T-helper 2 cell treated with Interferon-gamma antibody and Interleukin-4, amounts not matched to agents 5 μg/mL and 100 μg/mL, for 36 hours (primary cell): ENCODE results near the gene SLC47A2.

Experiments used
- DNase-seq: peaks from one replicate; pipeline ENCODE4 v3.0.0; 2021; ENCODE audit warnings: low spot score
- H3K27ac Mint-ChIP-seq: one replicate; pipeline ENCODE4 v1.8.0; 2021; ENCODE audit warnings: mild to moderate bottlenecking, mixed read lengths
- H3K27me3 Mint-ChIP-seq: one replicate; pipeline ENCODE4 v1.8.0; 2021; ENCODE audit warnings: low read depth, mixed read lengths
- H3K36me3 Mint-ChIP-seq: one replicate; pipeline ENCODE4 v1.8.0; 2021; ENCODE audit warnings: low read depth, mixed read lengths
- H3K4me1 Mint-ChIP-seq: one replicate; pipeline ENCODE4 v1.8.0; 2021; ENCODE audit warnings: low read depth, mixed read lengths
- H3K4me3 Mint-ChIP-seq: one replicate; pipeline ENCODE4 v1.8.0; 2022; ENCODE audit warnings: mild to moderate bottlenecking, moderate library complexity, mixed read lengths
- H3K9me3 Mint-ChIP-seq: one replicate; pipeline ENCODE4 v1.8.0; 2021; ENCODE audit warnings: mixed read lengths

SLC47A2 gene

DNA sequence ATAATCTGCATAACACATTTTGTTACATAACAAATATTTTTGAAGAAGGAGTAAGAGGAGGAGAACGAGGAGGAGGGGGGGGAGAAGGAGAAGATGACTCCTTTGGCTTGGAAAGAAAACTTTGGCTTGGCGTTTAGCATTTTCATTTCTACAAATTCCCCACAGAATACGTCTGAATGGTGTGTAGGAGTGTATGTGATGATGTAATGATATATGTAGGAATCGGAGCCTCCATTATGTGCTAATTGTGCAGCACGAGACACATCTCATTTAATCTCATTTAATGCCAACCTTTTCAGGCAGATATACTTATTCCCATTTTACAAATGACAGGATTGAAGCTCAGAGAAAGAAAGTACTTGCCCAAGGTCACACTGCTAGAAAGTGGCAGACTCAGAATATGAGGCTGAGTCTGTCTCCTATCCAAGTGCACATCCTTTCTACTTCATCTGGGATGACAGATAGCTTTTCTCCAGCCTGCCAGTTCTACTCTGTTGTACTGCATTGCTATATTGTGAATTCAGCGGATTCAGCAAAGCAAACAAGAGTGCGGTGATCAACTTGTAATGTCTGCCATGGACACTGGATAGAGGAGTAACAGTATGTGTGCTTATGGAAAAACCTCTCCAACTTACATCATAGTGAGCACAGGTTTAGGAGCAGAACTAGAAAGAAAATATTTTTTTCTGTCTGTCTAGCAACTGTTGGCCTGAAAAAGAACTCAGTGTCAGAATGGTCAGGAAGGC is 10.4 kb upstream of the SLC47A2 start:
- H3K4me1 Mint-ChIP-seq: peaks cover 3% of the 10 kb centered on the region
- no peak for DNase-seq
- no peaks in the 10 kb centered on the region for H3K9me3 Mint-ChIP-seq
- H3K27me3 Mint-ChIP-seq: peaks cover 6% of the 10 kb centered on the region
- H3K36me3 Mint-ChIP-seq: no peaks in the 10 kb centered on the region
- no peak overlapping the region for H3K27ac Mint-ChIP-seq
- no peak overlapping the region for H3K4me3 Mint-ChIP-seq

DNA sequence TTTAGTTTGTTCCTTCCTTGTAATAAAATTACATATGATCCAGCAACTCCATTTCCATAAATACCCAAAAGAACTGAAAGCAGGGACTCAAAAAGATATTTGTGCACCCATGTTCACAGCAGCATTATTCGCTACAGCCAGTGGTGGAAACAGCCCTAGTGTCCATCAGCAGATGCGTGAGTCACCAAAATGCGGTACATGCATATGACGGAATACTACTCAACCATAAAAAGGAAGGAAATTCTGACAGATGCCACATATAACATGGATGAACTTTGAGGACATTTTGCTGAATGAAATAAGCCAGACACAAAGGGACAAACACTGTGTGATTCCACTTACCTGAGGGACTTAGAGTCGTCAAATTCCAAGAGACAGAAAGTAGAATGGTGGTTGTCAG is 9.1 kb upstream of the SLC47A2 start:
- no peak overlapping the region for H3K27ac Mint-ChIP-seq
- peak overlapping the region; percentile 20 for H3K4me3 Mint-ChIP-seq
- H3K4me1 Mint-ChIP-seq: peaks cover 3% of the 10 kb centered on the region
- DNase-seq: no peak
- no peaks in the 10 kb centered on the region for H3K9me3 Mint-ChIP-seq
- peaks cover 6% of the 10 kb centered on the region for H3K27me3 Mint-ChIP-seq
- no peaks in the 10 kb centered on the region for H3K36me3 Mint-ChIP-seq

DNA sequence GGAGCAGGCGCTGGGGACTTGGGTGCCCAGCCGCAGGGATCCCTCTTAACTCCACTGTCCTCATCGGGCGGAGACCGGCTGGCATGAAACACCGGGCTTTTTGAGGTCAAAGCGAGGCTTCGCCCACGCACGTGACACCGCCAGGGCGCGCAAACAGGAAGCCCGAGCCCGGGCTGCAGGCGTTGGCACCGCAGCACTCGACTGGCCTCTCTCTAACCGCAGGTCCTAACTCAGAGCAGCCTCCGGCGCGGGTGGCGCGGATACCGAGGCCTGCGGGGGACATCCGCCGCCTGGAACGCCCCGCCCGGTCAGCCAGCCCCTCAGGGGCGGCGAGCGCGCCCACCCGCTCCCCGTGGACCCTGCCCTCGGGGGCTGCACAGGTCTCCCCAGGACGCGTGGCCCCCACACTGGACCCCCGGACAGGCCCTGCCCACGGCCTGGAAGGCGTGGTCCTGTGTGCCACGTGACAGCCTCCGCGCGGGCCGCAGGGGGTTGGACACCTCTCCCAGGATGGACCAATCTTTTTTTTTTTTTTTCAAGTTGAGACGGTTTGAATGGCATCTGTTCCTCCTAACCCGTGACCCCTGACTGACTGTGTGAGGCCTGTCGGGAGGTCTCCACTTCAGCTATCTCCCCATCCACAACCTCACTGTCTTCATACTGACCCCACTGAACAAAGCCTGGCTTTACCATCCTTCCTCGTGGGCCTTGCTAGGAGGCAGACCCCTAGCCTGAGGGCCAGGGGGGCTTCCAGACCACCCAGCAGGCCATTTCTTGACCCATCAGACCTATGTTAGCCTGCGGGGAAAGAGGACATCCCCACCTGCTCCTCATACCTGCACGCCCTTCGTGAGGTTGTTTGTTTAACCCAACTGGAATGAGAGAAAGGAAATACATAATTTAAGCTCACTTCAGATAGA is 8.4 kb upstream of the SLC47A2 start:
- no peaks in the 10 kb centered on the region for H3K36me3 Mint-ChIP-seq
- H3K27ac Mint-ChIP-seq: no peak overlapping the region
- H3K9me3 Mint-ChIP-seq: no peaks in the 10 kb centered on the region
- peaks cover 6% of the 10 kb centered on the region for H3K27me3 Mint-ChIP-seq
- H3K4me3 Mint-ChIP-seq: peak overlapping the region; percentile 20
- DNase-seq: peak; percentile 27
- H3K4me1 Mint-ChIP-seq: peaks cover 3% of the 10 kb centered on the region

DNA sequence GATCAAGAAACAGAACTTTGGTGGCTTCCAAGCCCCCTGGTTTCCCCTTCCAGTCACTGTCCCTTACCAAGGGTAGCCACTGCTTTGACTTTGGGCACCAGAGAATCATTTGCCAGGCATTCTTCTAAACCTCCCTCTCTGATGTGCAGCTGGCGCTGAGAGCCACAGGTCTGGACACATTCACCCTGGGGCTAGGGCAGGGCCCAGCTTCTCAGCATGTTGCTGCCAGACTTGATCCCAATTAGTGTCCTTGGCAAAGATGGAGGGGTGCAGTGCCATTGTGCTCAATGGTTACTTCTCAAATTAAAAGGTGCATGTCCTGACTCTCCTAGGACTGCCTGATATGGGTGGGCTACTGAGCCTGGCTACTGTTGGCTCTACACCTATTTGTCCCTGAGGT is 7.6 kb upstream of the SLC47A2 start:
- Mint-ChIP-seq H3K36me3 (no peaks in the 10 kb centered on the region), H3K9me3 (no peaks in the 10 kb centered on the region), H3K27me3 (peaks cover 6% of the 10 kb centered on the region), H3K27ac (no peak overlapping the region), H3K4me1 (peaks cover 3% of the 10 kb centered on the region), H3K4me3 (no peak overlapping the region)
- no peak for DNase-seq

DNA sequence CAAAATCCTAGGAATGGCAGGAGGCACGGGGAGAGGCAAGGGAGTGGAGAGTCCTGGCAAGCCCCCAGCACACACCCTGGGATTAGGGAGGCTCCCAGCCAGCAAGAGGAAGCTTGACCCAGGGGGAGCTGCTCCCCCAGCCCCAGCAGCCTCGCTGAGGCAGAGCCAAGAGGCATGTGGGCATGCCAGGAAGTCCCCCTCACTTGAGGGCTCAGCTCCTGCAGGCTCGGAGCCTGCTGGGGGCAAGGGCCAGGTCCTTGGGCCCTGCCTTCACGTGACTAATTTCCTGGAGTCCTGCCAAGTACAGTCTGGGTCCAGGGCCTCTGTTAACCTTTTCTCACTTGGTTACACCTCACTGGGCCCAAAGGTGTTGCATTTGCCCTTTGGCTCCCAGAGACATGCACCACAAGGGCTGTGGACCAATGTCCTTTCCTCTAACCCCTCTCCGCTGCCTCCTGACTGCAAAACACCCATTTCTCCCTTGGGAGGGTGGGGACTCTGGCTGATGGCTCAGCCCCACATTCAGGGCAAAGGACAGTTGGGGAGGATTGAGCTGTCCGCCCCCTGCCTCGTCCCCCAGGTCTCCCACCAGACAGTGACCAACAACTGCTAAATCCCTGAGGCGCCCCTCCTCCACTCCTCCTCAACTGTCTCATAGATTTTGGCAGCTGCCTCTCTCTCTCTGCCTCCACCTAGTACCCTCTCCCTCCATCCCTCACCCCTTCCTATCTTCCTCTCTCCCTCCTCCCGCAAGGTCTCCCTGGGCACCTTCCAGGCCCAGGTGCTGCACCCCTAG is 4.4 kb upstream of the SLC47A2 start:
- Mint-ChIP-seq H3K4me3 (no peak overlapping the region), H3K36me3 (no peaks in the 10 kb centered on the region), H3K27me3 (peaks cover 6% of the 10 kb centered on the region), H3K9me3 (no peaks in the 10 kb centered on the region), H3K4me1 (peaks cover 3% of the 10 kb centered on the region), H3K27ac (no peak overlapping the region)
- no peak for DNase-seq

DNA sequence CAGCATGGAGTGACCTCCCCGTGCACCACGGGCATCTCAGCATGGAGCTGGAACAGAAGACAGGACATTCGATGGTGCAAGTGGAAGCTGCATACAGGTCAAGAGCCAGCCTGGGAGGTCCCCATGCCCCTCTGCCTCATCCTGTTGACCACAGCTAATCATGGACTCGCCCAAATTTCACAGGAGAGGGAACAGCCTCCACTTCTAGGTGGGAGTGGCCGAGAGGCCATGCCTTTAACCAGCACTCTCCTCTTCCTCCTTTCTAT is 3.8 kb upstream of the SLC47A2 start:
- no peak for DNase-seq
- Mint-ChIP-seq H3K4me3 (no peak overlapping the region), H3K4me1 (peaks cover 3% of the 10 kb centered on the region), H3K27ac (no peak overlapping the region), H3K36me3 (no peaks in the 10 kb centered on the region), H3K27me3 (peaks cover 3% of the 10 kb centered on the region), H3K9me3 (no peaks in the 10 kb centered on the region)

DNA sequence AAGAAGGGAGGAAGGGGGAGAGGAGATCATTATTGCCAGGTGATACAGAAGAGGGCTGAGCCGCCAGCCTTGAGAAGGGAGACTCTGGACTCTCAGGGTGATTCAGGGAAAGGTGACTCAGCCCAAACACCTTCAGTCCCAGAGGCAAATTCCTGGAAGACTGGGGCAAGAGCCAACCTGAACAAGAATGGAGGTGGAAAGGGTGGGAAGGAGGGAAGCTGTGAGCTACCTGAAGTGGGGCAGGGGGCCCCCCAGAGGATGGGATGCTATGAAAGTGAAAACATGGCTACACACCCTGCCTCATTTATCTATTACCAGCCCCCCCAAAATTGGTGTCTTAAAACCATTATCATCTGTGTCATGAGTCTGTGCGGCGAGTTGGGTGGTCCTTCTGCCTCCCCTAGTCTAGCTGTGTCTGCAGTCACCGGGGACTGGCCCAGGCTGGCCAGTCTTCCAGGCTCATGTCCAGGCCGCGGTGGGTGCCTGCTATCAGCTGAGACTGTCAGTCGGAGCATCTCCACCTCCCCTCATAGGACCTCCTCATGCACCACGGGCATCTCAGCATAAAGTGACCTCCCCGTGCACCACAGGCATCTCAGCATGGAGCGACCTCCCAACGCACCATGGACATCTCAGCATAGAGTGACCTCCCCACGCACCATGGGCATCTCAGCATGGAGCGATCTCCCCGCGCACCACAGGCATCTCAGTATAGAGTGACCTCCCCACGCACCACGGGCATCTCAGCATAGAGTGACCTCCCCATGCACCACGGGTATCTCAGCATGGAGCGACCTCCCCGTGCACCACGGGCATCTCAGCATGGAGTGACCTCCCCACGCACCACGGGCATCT is 3.2 kb upstream of the SLC47A2 start:
- Mint-ChIP-seq H3K27me3 (no peaks in the 10 kb centered on the region), H3K36me3 (no peaks in the 10 kb centered on the region), H3K27ac (no peak overlapping the region), H3K4me1 (no peaks in the 10 kb centered on the region), H3K4me3 (no peak overlapping the region), H3K9me3 (no peaks in the 10 kb centered on the region)
- DNase-seq: no peak

DNA sequence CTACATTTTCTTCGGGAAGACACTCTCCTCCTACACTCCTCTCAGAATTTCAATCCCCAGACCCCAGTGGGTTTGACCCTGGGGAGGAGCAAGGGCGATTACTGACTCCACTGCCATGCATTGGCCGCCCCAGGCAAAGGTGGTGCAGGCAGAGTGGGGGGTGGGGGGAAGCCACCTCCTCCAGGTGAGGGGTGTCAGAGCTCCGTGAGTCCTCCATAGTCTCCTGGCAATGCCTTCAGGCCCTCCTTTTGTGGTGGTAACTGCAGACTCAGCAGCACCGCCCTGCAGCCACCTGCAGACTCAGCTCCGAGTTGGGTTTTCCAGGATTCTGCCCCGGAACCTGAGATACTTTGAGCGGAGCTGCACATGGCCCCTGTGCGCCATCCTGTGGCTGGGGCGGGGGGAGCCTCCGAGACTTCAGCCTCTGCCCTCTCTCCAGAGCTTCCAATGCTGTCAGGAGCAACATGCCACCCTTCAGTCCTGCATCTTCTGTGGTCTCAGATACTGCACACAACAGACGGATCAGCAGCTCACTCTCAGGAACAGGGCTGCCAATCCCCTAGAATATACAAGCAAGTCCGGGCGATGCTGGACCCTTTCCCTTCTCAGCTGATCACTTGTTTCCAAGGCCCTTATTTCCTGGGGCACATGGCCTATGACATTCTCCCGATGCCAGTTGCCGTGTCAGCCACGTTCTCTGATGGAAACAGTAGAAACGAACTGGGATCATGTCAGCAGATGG is 2.4 kb upstream of the SLC47A2 start:
- no peak overlapping the region for H3K27ac Mint-ChIP-seq

DNA sequence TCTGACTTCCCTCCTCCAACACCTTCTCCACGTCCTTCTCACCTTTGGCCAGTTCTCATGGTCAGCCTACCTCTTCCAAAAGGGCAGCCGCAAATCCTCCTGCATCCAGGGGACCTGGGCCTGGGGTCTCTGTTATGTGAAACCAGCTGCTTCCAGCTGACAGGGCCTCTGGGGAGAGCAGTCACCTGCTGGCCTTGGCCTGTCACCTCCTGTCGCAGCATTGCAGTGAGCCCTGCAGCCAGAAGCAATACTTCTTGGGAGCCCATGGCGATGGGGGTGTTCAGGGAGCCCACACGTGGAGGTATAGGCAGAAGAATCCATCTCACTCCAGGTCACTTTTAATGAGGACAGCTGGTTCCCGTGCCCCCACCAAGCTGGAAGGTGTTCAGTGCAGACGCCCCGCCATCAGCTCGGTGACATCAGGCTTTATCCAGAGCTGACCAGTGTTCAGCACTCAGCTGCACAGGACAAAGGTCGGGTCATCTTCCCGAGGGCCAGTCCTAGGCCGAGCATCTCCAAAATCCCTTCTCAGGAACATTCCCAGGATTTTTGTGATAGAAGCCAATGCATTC is 1.7 kb upstream of the SLC47A2 start:
- H3K27me3 Mint-ChIP-seq: no peaks in the 10 kb centered on the region
- H3K4me3 Mint-ChIP-seq: no peak overlapping the region
- no peaks in the 10 kb centered on the region for H3K36me3 Mint-ChIP-seq
- H3K9me3 Mint-ChIP-seq: no peaks in the 10 kb centered on the region
- no peak overlapping the region for H3K27ac Mint-ChIP-seq
- no peak for DNase-seq
- H3K4me1 Mint-ChIP-seq: no peaks in the 10 kb centered on the region

More for the DNA sequence above, 2.4 kb upstream of the SLC47A2 start:
- Mint-ChIP-seq H3K27me3 (no peaks in the 10 kb centered on the region), H3K36me3 (no peaks in the 10 kb centered on the region), H3K9me3 (no peaks in the 10 kb centered on the region), H3K4me1 (no peaks in the 10 kb centered on the region), H3K4me3 (no peak overlapping the region)
- no peak for DNase-seq

DNA sequence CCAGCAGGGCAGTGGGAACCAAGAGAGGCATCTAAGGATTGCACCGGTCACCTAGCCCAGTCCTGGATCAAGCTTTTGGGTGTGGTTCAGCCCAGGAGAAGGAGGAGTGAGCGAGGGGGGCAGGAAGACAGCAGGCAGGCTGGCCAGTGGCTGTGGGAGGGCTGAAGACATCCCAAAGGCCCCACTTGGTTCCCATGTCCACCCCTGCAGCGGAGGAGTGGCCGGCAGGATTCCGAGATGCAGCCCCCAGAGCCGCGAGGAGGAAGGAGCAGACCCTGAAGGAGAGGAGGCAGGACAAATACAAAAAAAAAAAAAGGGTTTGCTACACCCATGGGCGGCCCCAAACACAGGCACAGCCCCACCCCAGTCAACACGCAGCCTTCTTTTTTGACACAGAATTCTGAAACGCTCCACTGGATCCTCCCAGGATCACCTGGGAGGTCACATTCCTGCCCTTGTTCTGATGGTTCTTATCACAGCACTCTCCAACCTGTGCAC is 1.1 kb upstream of the SLC47A2 start:
- no peaks in the 10 kb centered on the region for H3K27me3 Mint-ChIP-seq
- no peaks in the 10 kb centered on the region for H3K9me3 Mint-ChIP-seq
- no peak overlapping the region for H3K4me3 Mint-ChIP-seq
- no peaks in the 10 kb centered on the region for H3K36me3 Mint-ChIP-seq
- no peak overlapping the region for H3K27ac Mint-ChIP-seq
- DNase-seq: no peak
- H3K4me1 Mint-ChIP-seq: no peaks in the 10 kb centered on the region

DNA sequence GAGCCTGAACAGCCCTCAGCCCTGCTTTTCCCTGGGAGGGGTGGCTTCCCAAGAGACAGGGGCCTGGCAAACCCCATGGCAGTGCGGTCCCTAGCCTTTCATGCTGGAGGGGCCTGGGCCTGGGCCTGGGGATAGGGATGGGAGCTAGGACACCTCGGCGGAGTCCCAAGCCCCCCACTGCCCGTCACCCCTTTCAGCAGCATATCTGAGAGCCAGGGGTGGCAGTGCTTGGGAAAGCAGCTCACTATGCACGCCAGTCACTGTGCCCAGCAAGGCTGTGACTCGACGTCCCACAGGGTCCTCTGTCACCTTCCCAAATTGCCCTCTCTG is 612 bp upstream of the SLC47A2 start:
- Mint-ChIP-seq H3K9me3 (no peaks in the 10 kb centered on the region), H3K27ac (no peak overlapping the region), H3K4me1 (no peaks in the 10 kb centered on the region), H3K36me3 (no peaks in the 10 kb centered on the region), H3K4me3 (no peak overlapping the region), H3K27me3 (no peaks in the 10 kb centered on the region)
- DNase-seq: no peak

DNA sequence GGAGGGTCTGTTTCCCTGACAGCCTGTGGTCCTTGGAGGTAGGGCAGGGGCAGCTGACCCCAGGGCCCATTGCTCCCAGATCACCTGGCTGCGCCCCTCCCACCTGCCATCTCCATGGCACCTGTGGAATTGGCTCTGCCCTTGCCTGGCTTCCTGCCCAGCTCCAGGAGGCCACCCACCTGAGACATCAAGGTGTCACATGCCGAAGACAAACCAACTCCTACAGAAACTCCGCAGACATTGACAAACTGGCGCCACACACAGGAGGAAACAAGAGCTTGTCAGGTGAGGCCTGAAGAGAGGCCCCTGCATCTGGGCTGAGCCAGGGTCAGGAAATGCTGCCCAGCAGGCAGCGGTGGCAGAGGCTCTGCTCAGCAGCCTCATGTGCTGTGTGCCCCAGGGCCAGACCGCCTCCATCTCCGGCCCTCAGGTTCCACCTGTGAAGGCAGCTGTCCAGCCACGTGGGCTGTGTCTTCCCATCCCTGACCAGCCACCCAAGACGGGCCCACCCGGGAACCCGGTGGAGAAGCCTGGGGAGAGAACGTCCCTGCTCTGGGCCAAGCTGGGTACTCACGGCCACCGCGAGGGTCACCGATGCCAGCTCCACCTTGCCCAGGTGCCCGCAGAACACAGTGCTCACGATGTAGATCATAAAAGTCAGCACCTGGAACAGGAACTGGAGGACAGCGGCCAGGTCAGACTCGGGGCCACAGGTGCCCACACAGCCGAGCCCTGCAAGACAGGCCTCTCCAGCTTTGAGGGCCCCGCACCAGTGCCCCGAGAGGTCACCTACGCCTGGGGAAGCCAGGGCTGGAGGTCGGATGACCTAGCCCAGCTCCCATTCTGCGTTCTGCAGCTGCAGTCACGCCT is 1.6 kb downstream of the SLC47A2 start:
- Mint-ChIP-seq H3K4me3 (no peak overlapping the region), H3K27ac (no peak overlapping the region), H3K4me1 (no peaks in the 10 kb centered on the region), H3K27me3 (no peaks in the 10 kb centered on the region), H3K36me3 (no peaks in the 10 kb centered on the region), H3K9me3 (no peaks in the 10 kb centered on the region)
- no peak for DNase-seq
